CMK (cell line): ENCODE data around the gene C2CD2.

Experiments
- DNase-seq: peaks from one replicate; pipeline ENCODE4 v3.0.0-alpha.2; 2010; ENCODE audit warnings: low read depth

The C2CD2 gene

GRCh38 chr21:41845310-41846032 lies 108.3 kb downstream of the C2CD2 start:
- DNase-seq: no peak

GRCh38 chr21:41843584-41843983 lies 110.2 kb downstream of the C2CD2 start:
- no peak for DNase-seq

DNA sequence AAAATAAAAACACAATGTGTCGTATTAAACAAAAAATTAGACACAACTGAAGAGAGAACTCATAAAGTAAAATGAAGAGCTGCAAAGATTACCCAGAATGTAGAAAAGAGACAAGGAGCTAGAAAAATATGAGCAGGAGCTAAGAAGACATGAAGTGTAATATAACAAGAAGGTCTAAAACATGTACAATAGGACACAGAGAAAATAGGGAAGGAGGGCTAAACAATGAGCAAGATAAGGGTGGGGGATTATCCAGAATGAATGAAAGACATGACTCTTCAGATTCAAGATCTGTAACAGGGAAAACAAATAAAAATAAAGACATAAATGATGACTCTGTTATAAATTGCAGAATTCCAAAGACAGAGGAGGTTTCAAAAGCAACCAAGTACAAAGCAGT lies 112.9 kb downstream of the C2CD2 start:
- no peak for DNase-seq

DNA sequence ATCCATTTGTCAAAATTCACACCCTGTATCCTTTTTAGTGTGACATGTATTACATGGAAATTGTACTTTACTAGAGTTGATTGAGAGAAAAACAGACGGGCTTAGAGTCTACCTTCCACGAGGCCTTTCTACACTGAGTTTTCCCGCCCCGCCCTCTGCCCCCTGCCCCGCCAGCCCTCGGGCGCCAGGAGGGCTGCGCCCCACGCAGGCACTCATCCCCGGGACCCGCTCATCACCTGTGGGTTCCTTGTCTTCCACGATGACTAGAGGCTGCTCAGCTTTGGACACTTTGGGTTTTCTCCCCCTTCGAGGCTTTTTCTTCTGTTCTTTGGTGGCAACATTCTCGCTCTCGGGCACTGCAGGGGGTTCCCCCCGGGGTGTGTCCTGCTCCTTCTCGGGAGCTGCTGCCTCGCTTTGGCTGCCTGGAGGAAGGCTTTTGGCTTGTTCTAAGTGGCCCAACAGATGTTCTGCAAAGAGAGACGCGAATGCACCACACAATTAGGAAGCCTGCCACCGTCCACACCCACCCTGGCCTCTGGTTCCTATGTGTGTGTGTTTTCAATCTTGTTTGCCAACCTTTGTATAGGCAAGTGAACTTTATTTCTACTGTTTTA lies 114.3 kb downstream of the C2CD2 start:
- DNase-seq: no peak

DNA sequence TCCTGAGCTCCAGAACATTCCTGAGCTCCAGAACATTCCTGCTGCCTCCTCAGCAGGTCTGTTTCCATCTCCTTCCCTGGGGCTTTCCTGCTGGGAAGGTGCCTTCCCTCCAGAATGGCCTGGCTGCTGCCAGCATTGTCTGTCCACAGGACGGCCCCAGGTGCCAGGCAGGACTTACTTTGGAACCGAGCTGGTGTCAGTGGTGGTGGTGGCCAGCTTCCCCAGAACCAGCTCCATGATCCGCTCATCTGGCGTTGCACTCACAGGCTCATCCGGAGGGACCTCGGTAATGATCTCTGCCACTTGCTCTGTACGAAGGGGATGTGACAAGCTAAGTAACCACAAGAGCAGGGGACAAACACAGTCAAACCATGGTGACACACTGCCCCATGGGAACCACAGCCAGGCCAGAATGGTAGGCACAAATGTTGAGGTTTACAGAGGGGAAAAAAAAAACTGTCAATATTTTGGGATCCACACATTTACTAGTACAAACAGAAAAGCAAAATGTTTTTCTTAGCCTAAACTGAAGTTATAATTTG lies 116.0 kb downstream of the C2CD2 start:
- DNase-seq: no peak

DNA sequence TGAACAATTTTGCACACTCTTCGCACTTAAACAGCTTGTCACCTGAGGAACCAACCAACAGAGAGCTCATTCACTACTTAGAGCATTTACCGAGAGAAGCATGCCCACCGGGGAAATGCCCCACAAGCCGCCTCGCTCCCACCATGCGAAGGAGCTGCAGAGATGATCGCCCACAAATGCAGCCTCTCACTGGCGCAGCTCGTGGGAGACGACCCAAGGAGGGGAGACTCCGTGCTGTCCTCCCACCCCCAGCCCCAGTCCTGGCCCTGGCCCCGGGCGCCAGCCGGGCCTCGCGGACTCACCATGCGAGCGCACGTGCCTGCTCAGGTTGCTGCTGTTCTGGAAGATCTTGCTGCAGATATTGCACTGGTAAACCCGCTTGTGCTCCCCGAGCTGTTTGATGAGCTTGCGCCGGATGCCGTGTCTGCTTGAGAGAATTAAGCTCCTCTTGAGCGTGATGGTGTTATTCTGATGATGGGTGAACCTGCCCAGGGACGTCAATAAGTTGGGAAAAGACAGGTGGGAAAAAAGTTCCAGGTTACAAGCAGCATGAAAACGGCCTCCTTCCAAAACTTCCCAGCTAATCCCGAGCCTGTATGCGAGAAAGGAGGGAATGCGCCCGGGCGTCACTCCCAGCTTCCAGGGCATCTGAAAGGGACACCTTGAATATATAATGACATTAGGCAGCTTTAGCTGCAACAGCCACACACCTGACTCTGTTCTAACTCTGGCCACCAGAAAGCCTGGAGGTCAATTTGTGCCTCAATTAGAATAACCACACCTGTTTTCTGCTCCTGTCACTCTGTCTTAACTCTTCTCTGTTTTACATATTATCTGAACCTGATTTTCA lies 117.4 kb downstream of the C2CD2 start:
- no peak for DNase-seq

DNA sequence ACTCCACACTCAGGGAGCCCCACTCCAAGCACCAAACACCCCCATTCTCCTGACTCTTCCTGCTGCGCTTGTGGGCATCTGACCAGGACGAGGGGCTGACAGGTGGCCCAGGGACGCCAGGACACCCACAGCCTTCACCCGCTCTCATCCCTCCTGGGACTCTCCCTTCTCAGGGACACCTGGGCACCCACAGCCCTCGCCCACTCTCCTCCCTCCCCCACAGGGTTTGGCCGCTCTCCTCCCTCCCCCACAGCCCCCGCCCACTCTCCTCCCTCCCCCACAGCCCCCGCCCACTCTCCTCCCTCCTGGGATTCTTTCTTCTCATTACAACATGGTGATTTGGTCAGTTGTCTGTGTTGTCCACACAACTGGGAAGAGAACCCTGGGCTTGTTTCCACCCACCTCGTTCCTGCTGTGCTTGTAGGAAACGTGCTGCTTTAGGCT lies 118.1 kb downstream of the C2CD2 start:
- no peak for DNase-seq
